GM18498 (cell line): ENCODE measurements around the gene COX7A2L.
"Not testable (repeated sequence)": the region's sequence is repeated elsewhere in the genome, so short reads cannot be mapped to it uniquely, and the experiment has no call there.

Experiments used
- ATAC-seq: cut with Tn5 transposase; IDR thresholded peaks from one replicate; pipeline ENCODE4 v1.9.1; 2021; ENCODE audit warnings: mild to moderate bottlenecking, moderate library complexity; ENCODE audit not compliant: unreplicated experiment

Gene COX7A2L, protein sequence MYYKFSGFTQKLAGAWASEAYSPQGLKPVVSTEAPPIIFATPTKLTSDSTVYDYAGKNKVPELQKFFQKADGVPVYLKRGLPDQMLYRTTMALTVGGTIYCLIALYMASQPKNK

DNA sequence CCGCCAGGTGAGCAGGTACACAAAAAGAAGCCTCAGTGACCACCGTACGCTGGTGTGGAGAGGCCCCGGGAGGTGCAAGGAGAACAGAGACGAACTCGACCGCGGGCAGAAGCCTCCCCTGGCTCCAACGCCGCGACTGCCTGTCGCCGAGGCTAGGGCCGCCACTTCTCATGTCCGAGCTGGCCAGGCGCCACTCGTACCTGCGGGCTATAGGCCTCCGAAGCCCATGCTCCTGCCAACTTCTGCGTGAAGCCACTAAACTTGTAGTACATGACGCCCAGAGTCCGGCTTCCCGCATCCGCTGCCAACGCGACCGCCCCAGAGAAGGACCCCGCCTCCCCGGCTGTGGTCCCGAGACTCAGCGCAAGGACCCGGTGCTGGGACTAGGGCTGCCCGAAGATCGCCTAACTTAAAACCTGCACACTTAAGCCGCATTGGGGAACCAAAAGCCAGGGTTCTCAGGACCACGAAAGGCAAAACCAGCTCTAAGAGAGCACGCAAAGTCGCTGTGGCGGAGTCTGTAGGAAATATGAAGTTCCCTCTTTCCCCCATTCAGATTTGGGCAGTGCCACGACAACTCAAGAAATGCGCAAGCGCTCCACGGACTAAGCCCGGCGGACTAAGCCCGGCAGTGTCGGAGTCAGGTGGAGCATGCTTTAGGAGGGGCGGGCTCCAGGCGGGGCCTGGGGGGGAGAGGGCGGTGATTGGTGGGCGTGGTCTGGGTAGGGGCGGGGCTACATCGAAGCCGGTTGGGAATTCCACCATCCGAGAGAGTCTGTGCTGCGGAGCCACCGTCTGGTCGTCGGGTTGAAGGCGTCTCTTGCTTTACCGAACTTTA, at the start of gene COX7A2L:
Gene COX7A2L (minus strand): TSS at position 328 of the 838 bp plus-strand sequence. CDS start 56 bp downstream, at position 272.
- ATAC-seq: peak; percentile 95

DNA sequence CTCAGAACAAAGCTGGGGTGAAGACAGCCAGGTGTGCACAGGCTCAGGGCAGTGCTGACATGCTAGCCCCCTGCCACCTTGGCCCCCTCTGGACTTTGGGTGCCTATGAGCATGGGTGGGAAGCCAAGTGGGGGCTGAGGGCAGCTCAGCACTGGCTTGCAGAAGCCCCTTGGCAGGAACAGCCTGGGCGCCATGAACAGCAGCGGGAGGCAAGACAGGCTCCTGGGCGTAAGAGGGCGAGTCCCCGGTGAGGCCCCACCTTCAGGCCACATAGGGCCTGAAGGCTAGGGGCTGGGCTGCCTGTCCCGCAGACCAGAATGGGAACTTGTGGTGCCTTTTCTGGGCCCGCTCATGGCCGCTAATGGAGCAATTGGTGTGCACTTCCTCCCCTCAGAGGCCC, 47.0 kb upstream of the COX7A2L start:
- ATAC-seq: no peak

DNA sequence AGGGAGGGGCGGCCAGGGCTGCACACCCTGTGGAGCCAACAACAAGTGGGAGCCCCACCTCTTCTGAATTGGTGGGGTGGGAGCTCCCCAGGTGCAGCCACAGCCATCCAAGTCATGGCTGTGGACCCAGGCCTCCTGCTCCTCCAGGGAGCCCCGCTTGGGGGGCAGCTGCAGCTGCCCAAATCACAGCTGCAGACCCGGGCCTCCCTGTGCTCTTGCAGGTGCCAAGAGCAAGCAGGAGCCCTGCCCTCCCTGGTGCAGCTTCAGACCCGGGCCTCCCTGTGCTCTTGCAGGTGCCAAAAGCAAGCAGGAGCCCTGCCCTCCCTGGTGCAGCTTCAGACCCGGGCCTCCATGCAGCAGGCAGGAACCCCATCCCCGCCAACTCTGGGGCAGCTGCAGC, 46.5 kb upstream of the COX7A2L start:
- no peak for ATAC-seq

DNA sequence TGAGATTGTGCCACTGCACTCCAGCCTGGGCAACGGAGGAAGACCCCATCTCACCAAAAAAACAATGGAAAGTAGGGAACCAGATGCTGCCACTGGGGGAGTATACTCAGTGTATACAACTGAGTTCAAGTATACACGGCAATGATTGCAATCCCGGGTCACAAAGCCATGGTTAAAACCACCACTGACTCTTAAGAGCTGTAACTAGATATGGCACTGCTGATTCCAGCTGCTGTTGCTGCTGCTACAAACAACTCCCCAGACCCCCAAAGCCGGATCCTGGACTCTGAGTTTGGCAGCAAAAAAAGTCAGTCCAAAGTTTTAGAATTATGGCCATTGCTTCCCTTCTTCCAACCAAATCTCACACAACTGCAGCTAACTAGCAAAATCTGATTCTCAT, 43.7 kb upstream of the COX7A2L start:
- no peak for ATAC-seq

DNA sequence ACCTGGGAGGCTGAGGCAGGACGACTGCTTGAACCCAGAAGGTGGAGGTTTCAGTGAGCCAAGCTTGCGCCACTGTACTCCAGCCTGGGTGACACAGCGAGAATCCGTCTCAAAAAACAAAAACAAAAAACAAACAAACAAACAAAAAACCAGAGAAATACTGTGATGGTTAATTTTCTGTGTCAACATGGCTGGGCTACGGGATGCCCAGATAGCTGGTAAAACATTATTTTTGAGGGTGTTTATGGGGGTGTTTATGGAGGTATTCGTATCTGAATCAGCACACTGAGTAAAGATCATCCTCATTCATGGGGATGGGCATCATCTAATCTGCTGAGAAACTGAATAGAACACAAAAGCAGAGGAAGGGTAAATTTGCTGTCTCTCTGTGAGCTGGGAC, 40.8 kb upstream of the COX7A2L start:
- ATAC-seq: no peak

DNA sequence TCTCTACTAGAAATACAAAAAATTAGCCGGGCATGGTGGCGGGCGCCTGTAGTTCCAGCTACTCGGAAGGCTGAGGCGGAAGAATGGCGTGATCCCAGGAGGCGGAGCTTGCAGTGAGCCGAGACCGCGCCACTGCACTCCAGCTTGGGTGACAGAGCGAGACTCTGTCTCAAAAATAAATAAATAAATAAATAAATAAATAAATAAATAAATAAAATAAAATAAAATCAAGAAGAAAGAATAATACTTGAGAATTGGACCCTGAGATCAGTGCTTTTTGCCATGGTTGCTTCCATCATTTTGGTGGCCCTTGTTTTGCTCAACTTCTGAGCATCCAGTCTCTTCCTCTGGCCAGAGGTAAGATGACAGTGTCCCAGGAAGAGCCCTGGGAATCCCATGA, 37.0 kb upstream of the COX7A2L start:
- ATAC-seq: not testable (repeated sequence)

DNA sequence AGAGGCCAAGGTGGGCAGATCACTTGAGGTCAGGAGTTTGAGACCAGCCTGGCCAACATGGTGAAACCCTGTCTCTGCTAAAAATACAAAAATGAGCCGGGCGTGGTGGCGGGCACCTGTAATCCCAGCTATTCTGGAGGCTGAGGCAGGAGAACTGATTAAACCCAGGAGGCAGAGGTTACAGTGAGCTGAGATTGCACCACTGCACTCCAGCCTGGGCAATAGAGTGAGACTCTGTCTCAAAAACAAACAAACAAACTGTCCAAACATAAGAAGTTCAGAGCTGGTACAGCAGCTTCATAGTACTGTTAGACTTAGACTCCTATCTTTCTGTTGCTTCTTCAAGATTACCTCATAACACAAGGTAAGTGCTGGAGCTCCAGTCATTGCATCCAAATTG, 32.3 kb upstream of the COX7A2L start:
- ATAC-seq: not testable (repeated sequence)

DNA sequence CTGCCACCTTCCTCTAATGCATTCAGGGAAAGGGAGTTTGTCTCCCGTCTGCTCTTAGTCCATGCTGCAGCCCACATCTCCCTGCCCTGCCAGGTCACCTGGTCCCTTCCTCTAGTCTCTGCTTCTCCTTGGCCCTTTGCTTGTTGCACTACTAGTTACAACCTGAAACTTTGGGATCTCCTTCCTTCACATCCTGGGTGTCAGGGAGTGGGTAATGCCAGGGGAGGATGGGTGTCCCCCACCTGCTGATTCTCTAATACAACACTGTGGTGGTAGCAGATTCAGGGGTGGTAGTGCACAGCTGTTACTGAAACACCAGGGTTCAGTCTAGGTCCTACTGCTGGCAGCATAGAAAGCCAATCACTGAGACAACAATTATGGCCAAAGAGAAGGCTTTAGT, 31.2 kb upstream of the COX7A2L start:
- ATAC-seq: no peak

DNA sequence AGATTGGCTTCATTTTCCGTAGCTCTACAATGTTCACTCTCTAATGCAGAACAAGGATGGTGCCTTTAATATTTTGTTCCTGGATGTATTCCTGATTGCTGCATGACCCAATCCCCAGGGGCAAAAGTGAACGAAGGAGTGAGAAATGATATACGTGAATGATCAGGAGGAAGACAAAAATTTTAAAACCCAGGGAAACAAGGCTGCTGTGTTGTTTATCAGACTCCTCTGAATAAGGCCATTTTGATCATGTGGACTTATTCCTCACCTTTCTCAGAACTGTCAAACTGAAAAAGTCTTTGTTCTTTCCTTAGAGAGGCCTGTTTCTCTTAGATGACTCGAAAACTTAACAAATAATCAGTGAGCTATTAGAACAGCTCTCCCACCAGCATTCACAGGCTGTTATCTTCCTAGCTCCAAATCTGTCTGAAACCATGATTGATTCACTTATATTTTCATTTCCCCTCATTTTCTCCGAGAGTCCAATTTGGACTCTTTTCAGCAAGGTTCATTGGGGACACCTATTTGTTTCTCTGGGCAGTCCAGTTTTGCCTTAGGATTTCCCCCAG, 29.5 kb upstream of the COX7A2L start:
- ATAC-seq: no peak

DNA sequence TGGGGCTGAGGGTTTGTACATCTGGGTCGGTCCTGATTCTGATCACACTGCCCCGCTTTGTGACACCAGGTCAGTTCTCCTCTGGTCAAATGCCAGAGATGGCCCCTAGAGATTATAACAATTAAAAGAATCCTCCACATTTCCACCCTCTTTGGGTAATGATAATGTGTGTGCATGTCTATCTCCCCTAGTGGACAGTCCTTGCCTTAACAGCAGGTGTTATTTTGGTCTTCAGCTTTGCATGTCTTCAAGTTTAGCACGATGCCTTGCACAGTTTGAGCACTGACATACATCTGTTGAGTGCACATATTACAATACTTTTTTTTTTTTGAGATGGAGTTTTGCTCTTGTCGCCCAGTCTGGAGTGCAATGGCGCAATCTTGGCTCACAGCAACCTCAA, 25.7 kb upstream of the COX7A2L start:
- peak; percentile 66 for ATAC-seq

DNA sequence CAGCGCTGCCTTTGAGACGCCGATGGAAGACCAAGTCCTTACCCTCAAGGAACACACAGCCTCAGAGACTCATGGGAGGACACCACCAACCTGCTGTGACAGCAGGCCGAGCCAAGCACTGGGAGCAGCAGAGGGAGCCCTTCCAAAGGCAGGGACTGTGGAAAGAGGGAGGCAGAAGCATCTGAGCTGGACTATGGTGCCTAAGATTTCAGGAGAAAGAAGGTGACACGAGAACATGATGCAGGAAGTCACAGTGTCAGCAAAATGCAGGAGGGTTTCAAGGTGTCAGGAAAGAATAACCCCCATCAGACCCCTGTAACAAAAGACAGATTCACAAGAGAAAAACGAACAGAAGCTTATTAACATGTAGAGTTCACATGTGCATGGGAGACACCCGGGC, 24.2 kb upstream of the COX7A2L start:
- ATAC-seq: no peak

DNA sequence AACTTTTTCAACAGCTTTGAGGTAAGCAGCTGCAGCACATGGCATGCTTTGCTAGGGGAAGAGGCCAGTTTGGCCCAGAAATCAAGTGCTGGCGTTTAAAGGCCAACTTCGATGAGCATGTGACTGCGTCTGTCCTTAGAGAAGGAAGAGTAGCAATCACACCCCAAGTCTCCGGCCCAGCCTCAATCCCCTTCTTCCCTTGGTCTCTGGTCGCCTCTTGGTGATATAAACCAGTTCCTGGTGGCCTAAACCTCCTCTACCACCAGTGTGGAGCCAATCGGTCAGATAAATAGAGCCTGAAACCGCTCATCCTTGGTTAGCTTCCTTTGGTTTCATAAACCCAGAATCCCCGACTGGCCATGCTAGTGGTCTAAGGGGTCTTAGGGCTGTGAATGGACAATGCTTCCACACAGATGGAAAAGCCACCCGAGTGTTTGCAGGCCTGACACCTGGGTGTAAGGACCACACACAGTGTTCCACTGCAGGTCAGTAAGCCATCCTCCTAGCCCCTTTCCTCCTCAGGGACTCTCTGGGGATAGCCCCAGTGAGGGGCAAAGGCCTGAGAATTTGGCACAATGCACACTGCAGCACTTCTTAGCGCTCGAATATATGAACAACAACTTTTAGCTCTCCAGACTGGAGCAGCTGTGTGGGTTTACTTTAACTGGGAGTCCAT, 23.0 kb upstream of the COX7A2L start:
- ATAC-seq: no peak

DNA sequence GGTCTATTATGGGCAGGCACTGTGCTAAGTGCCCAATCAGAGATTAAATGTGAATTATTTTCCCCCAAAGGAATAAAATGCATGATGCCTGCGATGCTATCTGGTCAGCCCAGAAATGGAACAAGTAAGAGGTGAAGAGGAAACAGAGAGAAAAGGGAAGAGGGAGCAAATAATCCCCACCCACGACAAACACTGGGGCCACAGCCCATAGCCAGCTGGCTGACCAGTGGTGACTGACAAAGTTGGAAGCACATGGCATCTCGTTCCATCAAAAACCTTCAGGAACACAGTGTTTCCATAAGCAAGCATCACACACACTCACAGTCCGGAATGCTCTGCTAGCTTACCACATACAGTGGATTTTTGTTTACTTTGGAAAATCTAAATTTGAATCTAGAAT, 21.1 kb upstream of the COX7A2L start:
- no peak for ATAC-seq

DNA sequence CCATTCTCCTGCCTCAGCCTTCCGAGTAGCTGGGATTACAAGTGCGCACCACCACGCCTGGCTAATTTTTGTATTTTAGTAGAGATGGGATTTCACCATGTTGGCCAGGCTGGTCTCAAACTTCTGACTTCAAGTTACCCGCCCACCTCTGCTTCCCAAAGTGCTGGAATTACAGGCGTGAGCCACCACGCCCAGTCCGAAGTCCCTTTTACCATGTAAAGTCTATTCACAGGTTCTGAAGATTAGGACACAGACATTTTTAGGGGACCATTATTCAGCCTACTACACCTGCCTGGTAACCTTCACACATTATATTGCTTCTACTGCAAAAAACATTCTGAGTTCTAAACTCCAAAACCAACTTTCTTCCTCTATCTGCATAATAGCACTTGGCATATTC, 19.0 kb upstream of the COX7A2L start:
- ATAC-seq: not testable (repeated sequence)

DNA sequence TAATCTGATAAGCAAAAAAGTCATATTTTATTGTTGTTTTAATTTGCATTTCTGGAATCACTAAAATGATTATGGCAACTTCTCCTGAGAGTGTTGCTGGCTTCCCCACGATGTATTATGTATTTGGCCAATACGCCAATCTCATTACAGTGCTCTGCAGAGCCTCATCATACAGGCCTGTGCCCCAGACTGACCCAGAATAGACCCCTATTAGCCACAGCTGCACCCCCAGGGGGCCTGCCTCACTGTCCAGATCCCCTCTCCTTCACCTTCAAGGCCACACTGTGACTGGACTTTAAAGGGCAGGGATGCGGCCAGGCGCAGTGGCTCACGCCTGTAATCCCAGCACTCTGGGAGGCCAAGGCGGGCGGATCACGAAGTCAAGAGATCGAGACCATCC, 17.4 kb upstream of the COX7A2L start:
- no peak for ATAC-seq

DNA sequence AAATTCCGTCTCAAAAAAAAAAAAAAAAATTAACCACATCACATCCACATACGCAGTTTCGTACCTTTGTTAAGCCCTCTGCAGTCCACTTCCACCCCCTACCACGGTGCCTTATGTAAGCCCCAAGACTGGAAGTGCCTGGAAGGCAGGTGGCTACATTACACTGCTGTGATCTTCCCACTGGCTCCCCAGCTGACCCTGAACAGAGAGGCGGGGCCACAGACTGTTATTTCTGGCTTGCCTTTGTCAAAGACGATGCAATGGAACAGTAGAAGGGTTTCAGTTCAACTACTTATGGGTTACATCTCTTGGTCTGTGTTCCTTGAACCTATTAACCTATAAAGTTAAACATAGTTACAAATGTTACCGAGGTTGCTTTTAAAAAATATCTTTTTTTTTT, 15.7 kb upstream of the COX7A2L start:
- no peak for ATAC-seq

DNA sequence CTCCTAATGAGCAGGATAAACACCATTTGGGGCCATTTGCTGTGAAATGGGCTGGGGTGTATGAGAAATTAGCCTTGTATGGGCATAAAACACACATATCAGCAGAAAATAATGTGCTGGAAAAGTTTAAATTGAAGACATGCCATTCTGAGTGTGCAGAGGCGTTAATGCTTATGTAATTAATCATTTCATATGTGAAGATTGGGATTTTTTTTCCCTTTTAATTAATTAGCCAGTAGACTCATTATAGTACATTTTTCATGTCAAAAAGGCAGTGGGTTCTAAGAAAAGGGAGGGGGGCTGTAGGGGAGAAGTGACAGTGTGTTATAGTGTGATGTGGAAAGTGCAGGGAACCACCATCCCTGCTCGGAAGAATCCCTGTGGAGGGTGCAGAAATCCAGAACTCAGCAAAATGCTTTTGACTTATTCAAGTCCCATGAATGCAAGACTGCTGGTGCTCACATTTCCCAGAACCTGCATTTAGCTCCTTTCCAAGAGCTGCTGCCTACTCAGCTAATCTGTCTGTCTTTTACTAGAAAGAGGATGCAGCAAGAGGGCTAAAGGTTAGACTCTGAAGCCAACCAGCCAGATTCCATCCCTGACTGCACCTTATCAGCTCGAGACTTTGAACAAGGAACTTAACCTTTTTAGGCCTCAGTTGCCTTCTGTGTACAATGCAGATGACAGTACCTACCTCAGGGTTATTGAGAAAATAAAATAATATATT, 11.6 kb upstream of the COX7A2L start:
- no peak for ATAC-seq

DNA sequence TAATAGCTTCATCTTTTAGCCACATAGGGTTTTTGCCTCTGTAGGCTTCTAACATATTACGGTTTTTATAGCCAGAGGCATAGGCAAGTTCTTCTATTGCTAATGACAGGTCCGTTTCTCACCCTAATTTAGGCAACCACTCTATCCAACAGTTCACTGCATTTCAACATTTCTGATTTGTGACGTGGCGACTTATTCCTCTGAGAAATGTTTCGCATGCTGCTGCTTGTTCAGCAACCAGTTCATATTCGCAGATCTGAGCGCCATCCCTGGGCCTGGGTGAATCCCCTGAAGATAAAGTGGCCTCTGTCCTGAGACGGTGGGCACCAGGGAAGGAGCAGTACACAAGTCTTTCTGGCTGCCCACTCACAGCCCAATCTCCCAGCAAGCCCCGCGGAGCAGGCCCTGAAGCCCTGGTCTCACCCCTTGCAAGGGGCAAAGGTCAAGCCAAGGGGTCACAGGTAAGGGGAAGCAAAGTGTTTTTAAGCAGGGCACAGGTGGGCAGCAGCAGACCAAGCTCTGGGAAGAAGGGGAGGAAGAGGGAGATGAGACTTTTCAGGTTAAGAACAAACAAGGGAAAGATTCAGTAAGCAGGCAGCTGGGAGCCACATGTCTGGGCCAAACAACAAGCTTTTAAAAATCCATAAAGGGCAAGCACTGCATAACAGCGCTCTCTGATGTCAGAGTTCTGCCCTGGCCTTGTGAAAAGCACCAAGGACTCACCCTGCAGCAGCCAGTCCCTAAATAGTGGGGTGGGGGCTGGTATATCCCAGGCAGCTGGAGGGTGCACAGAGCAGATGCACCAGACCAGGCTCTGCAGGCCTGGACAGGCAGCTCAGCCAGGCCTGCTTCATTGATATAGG, 10.8 kb upstream of the COX7A2L start:
- no peak for ATAC-seq

DNA sequence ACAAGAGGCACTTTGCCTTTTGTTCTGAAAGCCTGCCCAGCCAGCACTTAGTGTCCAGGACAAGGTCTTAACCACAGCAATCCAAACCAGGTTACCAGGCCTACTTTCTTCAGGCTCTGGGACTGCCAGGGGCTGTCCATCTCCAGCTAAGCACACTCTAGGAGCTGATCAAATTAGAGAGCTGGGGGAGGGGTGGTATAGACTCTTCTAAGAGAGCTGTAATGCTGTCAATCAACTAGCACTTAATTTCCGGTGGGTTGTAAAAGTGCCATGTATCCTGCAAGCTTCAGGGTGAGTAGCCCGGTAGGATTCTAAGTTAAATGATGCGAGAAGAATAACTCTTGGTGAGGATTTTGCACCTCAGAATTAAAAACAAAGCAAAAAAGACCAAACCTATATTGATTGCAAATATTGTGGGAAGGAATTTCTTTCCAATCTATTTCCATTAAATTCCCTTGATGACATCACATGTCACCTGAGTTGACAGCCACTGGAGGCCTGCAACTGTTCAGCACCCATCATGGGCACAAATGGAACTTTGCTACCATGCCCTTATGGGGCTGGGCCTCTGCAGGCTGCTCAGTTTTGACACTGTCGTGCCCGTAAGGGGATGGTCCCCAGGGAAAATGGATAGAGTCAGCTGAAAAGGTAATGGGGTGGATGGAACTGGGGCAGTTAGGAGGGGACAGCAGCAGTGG, 8.7 kb upstream of the COX7A2L start:
- ATAC-seq: no peak
